ENCODE measurements around the gene FAM170B.
A peak's percentile ranks its signal among the peaks of the same experiment; 100 is the strongest.

The FAM170B gene

DNA sequence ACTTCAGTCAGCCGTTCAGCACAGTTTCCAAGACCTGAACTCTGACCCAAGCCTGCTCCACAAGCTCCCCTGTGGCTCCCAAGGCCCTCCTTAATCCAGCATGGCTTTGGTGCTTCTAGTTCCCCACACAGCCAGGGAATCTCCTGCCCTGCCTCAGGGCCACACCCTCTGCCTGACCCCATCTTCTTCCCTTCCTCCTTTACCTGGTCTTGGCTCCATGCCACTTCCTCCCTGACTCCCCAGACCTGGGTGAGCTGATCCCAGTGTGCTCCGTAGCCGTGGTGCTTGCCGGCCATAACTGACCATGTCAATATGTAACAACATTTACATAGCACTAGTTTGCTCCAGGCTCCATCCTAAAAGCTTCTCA is 34.3 kb upstream of the FAM170B start:
- Histone ChIP-seq H3K27ac (ENCODE audit: insufficient read depth in 1 of 2, low read depth in 1 of 2, low read length in 2 of 2, poor library complexity in 1 of 2, severe bottlenecking in 2 of 2) (no peak overlapping the region), H3K27me3 (replicated peaks in 2 of 5; ENCODE audit: control insufficient read depth in 4 of 5, insufficient read depth in 5 of 5, low read length in 4 of 5) (peaks cover 0 to 2% (median 0%) of the 10 kb centered on the region in 5 experiments), H3K36me3 (ENCODE audit: control insufficient read depth in 4 of 4, insufficient read depth in 4 of 4, low read length in 3 of 4) (peaks cover 0 to 50% (median 0%) of the 10 kb centered on the region in 4 experiments), H3K4me3 (ENCODE audit: control insufficient read depth in 1 of 7, extremely low read depth in 1 of 7, insufficient read depth in 4 of 7, low read depth in 2 of 7, low read length in 6 of 7) (no peak overlapping the region), H3K4me1 (ENCODE audit: control extremely low read depth in 1 of 4, control insufficient read depth in 4 of 4, insufficient read depth in 4 of 4, low read length in 3 of 4) (peaks cover 0 to 46% (median 3%) of the 10 kb centered on the region in 4 experiments), H3K9me3 (ENCODE audit: control extremely low read depth in 1 of 5, control insufficient read depth in 4 of 5, insufficient read depth in 2 of 5, low read depth in 1 of 5, low read length in 4 of 5) (no peaks in the 10 kb centered on the region)
- POLR2A ChIA-PET, result no interaction called here
- no peak for DNase-seq
- CTCF ChIA-PET, result interaction anchor here (1.0 to 1.7 kb wide), 3 partner anchors 185 to 511 kb away, joined by 4 to 5 read pairs (median 5); no protein-coding TSS in a partner anchor
- WGBS (ENCODE audit: insufficient coverage), result 100% methylated on average over 1 of the region's 4 CpGs

DNA sequence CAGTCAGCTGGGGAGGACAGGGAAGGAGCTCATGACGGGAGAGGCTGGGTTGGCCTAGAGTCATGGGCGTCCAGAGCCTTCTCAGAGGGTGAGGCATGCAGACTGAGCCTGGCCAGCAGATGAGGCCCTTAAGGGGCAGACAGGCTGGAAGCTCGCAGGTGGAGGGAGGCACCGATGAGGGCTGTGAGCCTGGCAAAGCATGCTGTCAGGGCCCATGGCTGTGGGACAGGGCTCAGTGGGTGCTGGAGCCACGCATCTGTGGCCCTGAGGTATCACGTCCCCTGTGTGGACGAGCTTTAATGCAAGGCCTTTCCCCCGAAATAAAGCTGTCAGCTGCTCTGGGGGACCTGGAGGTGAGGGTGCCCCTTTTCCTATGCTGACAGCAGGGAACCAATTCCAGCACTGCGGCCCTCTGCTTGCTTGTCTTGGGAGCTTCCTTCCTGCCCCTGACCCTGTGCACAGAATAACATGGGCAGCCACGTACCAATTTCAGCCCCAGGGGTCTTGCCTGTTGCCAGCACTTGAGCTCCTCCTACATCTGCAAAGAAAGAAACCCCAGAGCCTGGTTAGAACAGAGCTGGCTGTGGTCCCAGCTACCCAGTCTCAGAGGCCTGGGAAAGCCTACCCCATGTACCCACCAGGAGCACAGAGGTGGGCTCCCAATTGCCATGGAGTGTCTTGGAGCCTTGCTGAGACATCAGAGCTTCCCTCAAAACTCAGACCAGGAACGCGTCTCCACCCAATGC is 33.8 kb upstream of the FAM170B start:
- Histone ChIP-seq H3K36me3 (ENCODE audit: control insufficient read depth in 4 of 4, insufficient read depth in 4 of 4, low read length in 3 of 4) (peaks cover 0 to 56% (median 0%) of the 10 kb centered on the region in 4 experiments), H3K27me3 (replicated peaks in 2 of 5; ENCODE audit: control insufficient read depth in 4 of 5, insufficient read depth in 5 of 5, low read length in 4 of 5) (peaks cover 0 to under 1% (median 0%) of the 10 kb centered on the region in 5 experiments), H3K4me3 (ENCODE audit: control insufficient read depth in 1 of 7, extremely low read depth in 1 of 7, insufficient read depth in 4 of 7, low read depth in 2 of 7, low read length in 6 of 7) (no peak overlapping the region), H3K9me3 (ENCODE audit: control extremely low read depth in 1 of 5, control insufficient read depth in 4 of 5, insufficient read depth in 2 of 5, low read depth in 1 of 5, low read length in 4 of 5) (no peaks in the 10 kb centered on the region), H3K27ac (ENCODE audit: insufficient read depth in 1 of 2, low read depth in 1 of 2, low read length in 2 of 2, poor library complexity in 1 of 2, severe bottlenecking in 2 of 2) (peak overlapping the region in 1 of 2 experiments; percentile 6), H3K4me1 (ENCODE audit: control extremely low read depth in 1 of 4, control insufficient read depth in 4 of 4, insufficient read depth in 4 of 4, low read length in 3 of 4) (peaks cover 0 to 43% (median 3%) of the 10 kb centered on the region in 4 experiments)
- ChIA-PET POLR2A (no interaction called here), CTCF (interaction anchor here (1.0 to 1.7 kb wide), 4 partner anchors 14 to 511 kb away, joined by 3 to 5 read pairs (median 4); no protein-coding TSS in a partner anchor)
- WGBS (ENCODE audit: insufficient coverage), result 98% methylated on average over 9 of the region's 12 CpGs
- DNase-seq, result no peak

DNA sequence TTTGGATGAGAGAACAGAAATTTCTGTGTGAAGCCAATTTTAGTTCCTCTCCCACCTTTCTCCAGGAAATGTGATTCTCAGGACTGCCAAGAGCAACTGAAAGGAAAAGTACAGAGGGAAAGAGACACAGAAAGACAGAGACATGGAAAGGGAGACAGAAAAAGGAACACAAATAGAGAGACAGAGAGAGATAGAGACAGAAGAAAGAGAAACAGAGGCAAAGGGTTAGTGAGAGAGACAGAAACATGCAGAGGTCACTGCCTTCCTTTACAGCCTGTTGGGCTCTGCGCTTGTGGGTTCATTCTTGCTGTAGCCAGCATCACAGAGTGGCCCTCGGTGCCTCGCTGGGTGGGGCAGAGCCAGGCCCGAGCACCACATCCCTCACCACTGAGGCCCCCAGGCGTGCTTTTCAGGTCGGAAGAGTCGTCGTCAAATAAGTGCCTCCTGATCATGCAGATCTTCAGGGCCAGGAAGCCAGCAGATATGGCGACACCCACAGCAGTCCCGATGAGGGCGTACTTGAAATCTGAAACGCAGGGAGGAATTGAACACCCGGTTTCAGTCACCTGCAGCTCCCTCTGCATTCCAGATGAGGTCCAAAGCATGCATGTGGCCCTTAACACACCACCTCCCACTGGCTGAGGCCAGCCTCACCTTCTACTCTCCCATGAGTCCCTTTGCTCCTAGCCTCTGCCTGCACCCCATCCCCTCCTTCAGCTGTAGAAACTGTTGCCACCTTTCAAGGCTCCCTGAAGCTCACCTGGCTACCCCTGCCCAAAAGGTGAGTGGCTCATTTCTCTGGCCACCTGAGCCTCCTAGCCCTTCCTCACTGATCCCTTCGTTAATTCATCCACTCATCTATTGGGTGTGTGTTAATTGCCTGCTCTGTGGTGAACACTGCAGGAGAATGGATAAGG is 32.9 kb upstream of the FAM170B start:
- no peak overlapping the region for H3K27ac ChIP-seq (ENCODE audit: insufficient read depth in 1 of 2, low read depth in 1 of 2, low read length in 2 of 2, poor library complexity in 1 of 2, severe bottlenecking in 2 of 2)
- 95% methylated on average over 14 of the region's 14 CpGs for WGBS (ENCODE audit: insufficient coverage)
- CTCF ChIA-PET, result interaction anchor here (0.6 to 3.4 kb wide), 5 partner anchors 13 to 504 kb away, joined by 3 to 19 read pairs (median 4); no protein-coding TSS in a partner anchor
- POLR2A ChIA-PET, result no interaction called here
- H3K27me3 ChIP-seq (replicated peaks in 2 of 5; ENCODE audit: control insufficient read depth in 4 of 5, insufficient read depth in 5 of 5, low read length in 4 of 5), result no peaks in the 10 kb centered on the region
- H3K4me1 ChIP-seq (ENCODE audit: control extremely low read depth in 1 of 4, control insufficient read depth in 4 of 4, insufficient read depth in 4 of 4, low read length in 3 of 4), result peaks cover 0 to 34% (median 4%) of the 10 kb centered on the region in 4 experiments
- H3K4me3 ChIP-seq (ENCODE audit: control insufficient read depth in 1 of 7, extremely low read depth in 1 of 7, insufficient read depth in 4 of 7, low read depth in 2 of 7, low read length in 6 of 7), result no peak overlapping the region
- peaks cover 0 to 65% (median 0%) of the 10 kb centered on the region in 4 experiments for H3K36me3 ChIP-seq (ENCODE audit: control insufficient read depth in 4 of 4, insufficient read depth in 4 of 4, low read length in 3 of 4)
- DNase-seq, result no peak
- H3K9me3 ChIP-seq (ENCODE audit: control extremely low read depth in 1 of 5, control insufficient read depth in 4 of 5, insufficient read depth in 2 of 5, low read depth in 1 of 5, low read length in 4 of 5), result no peaks in the 10 kb centered on the region

DNA sequence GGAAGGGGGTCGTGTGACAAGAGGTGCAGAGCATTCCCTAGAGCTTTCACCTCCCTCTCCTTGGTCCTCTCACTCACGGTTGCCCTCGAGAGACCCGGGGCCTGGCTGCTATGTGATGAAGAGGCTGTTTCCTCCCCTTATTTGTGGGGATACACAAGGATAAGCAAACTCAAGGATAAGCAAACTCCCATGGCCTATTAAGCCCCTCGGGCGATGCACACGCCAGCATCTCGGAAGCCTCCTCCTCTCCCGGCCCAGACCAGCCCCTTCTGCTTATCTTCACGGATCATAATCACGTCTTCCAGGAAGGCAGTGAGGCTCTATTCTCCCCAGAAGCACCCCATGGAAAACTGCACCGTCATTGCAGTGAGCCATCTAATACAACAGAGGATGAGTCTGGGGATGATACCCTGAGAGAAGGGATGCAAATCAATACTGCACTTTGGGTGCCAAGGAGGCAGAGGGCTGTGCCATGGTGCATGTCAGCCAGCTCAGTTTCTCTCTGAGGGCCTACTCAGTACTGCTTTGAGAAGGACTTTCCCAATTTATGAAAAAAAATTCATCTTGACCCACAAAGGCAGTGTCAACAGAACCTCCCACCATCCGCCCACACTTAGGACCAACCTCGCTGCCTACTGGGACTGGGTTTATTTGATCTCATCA is 32.1 kb upstream of the FAM170B start:
- ChIA-PET POLR2A (no interaction called here), CTCF (interaction anchor here (3.4 to 5.1 kb wide), 2 partner anchors 184 to 189 kb away, joined by 19 to 52 read pairs; no protein-coding TSS in a partner anchor)
- Histone ChIP-seq H3K36me3 (ENCODE audit: control insufficient read depth in 4 of 4, insufficient read depth in 4 of 4, low read length in 3 of 4) (peaks cover 0 to 71% (median 0%) of the 10 kb centered on the region in 4 experiments), H3K9me3 (ENCODE audit: control extremely low read depth in 1 of 5, control insufficient read depth in 4 of 5, insufficient read depth in 2 of 5, low read depth in 1 of 5, low read length in 4 of 5) (no peaks in the 10 kb centered on the region), H3K4me1 (ENCODE audit: control extremely low read depth in 1 of 4, control insufficient read depth in 4 of 4, insufficient read depth in 4 of 4, low read length in 3 of 4) (peaks cover 0 to 26% (median 6%) of the 10 kb centered on the region in 4 experiments), H3K4me3 (ENCODE audit: control insufficient read depth in 1 of 7, extremely low read depth in 1 of 7, insufficient read depth in 4 of 7, low read depth in 2 of 7, low read length in 6 of 7) (no peak overlapping the region), H3K27ac (ENCODE audit: insufficient read depth in 1 of 2, low read depth in 1 of 2, low read length in 2 of 2, poor library complexity in 1 of 2, severe bottlenecking in 2 of 2) (no peak overlapping the region), H3K27me3 (replicated peaks in 2 of 5; ENCODE audit: control insufficient read depth in 4 of 5, insufficient read depth in 5 of 5, low read length in 4 of 5) (no peaks in the 10 kb centered on the region)
- WGBS (ENCODE audit: insufficient coverage), result 97% methylated on average over 14 of the region's 14 CpGs
- DNase-seq, result no peak

DNA sequence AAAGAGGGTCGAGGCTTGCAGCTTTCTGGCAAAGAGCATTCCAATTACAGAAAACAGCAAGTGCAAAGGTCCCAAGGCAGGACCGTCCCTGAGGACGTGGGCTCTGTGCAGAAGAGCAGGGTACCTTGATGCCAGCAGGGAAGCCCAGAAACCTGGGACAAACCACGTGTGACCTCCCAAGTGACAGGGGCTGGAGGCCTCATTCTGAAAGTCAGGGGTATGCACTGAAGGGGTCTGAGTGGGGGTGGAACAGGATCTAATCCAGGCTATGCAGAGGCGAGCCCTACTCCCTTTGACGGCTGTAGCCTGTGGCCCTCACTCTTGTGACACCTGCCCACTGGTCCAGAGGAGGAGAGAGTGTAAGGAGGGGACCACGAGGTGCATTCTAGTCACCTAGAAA is 31.4 kb upstream of the FAM170B start:
- no peak overlapping the region for H3K4me3 ChIP-seq (ENCODE audit: control insufficient read depth in 1 of 7, extremely low read depth in 1 of 7, insufficient read depth in 4 of 7, low read depth in 2 of 7, low read length in 6 of 7)
- POLR2A ChIA-PET, result no interaction called here
- H3K36me3 ChIP-seq (ENCODE audit: control insufficient read depth in 4 of 4, insufficient read depth in 4 of 4, low read length in 3 of 4), result peaks cover 0 to 76% (median 0%) of the 10 kb centered on the region in 4 experiments
- CTCF ChIA-PET, result interaction anchor here (0.6 to 5.1 kb wide), 10 partner anchors 10 to 344 kb away, joined by 3 to 52 read pairs (median 4); no protein-coding TSS in a partner anchor
- no peaks in the 10 kb centered on the region for H3K27me3 ChIP-seq (replicated peaks in 2 of 5; ENCODE audit: control insufficient read depth in 4 of 5, insufficient read depth in 5 of 5, low read length in 4 of 5)
- WGBS (ENCODE audit: insufficient coverage), result 89% methylated on average over 7 of the region's 7 CpGs
- no peaks in the 10 kb centered on the region for H3K9me3 ChIP-seq (ENCODE audit: control extremely low read depth in 1 of 5, control insufficient read depth in 4 of 5, insufficient read depth in 2 of 5, low read depth in 1 of 5, low read length in 4 of 5)
- DNase-seq, result no peak
- peaks cover 0 to 19% (median 6%) of the 10 kb centered on the region in 4 experiments for H3K4me1 ChIP-seq (ENCODE audit: control extremely low read depth in 1 of 4, control insufficient read depth in 4 of 4, insufficient read depth in 4 of 4, low read length in 3 of 4)
- H3K27ac ChIP-seq (ENCODE audit: insufficient read depth in 1 of 2, low read depth in 1 of 2, low read length in 2 of 2, poor library complexity in 1 of 2, severe bottlenecking in 2 of 2), result no peak overlapping the region

DNA sequence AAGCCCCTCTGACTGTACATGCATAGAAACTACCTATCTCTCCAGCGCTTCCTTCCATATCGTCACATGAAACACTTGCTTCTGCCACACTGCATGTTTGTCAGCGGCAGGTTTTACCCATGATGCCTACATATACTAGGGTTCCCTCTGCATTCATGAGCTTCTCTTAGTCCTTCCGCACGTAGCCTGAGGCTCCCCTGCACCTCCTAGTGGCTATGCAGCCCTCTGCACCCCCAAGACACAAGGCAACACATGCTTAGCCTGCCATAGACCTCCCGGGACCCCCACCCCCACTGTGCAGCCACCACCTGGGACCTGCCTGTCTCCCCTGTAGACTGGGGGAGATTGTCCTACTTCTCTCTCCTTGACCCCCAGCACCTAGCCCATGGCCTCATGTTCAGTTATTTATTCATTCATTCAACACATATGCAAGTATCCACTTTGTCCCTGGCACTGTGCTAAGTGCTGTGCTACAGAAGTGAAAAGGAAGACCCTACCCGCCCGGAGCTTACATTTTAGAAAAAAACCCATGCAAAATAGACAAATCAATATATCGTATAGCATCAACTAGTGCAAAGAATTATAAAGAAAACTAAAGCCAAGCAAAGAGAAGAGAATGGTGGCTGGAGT is 30.9 kb upstream of the FAM170B start:
- ChIA-PET CTCF (interaction anchor here (0.6 to 5.1 kb wide), 25 partner anchors 8 to 508 kb away, joined by 3 to 52 read pairs (median 4); no protein-coding TSS in a partner anchor), POLR2A (no interaction called here)
- H3K27ac ChIP-seq (ENCODE audit: insufficient read depth in 1 of 2, low read depth in 1 of 2, low read length in 2 of 2, poor library complexity in 1 of 2, severe bottlenecking in 2 of 2), result no peak overlapping the region
- peaks cover 0 to 81% (median 0%) of the 10 kb centered on the region in 4 experiments for H3K36me3 ChIP-seq (ENCODE audit: control insufficient read depth in 4 of 4, insufficient read depth in 4 of 4, low read length in 3 of 4)
- peak; percentile 75 to 87 (median 83) for DNase-seq
- 25% methylated on average over 5 of the region's 9 CpGs for whole genome bisulfite sequencing (ENCODE audit: insufficient coverage)
- no peaks in the 10 kb centered on the region for H3K27me3 ChIP-seq (replicated peaks in 2 of 5; ENCODE audit: control insufficient read depth in 4 of 5, insufficient read depth in 5 of 5, low read length in 4 of 5)
- no peaks in the 10 kb centered on the region for H3K9me3 ChIP-seq (ENCODE audit: control extremely low read depth in 1 of 5, control insufficient read depth in 4 of 5, insufficient read depth in 2 of 5, low read depth in 1 of 5, low read length in 4 of 5)
- H3K4me3 ChIP-seq (ENCODE audit: control insufficient read depth in 1 of 7, extremely low read depth in 1 of 7, insufficient read depth in 4 of 7, low read depth in 2 of 7, low read length in 6 of 7), result peak overlapping the region in 1 of 7 experiments; percentile 7
- peaks cover 0 to 14% (median 6%) of the 10 kb centered on the region in 4 experiments for H3K4me1 ChIP-seq (ENCODE audit: control extremely low read depth in 1 of 4, control insufficient read depth in 4 of 4, insufficient read depth in 4 of 4, low read length in 3 of 4)

All from common myeloid progenitor, CD34-positive (primary cell).